ENCODE results near the gene CENPS.
"Not testable (repeated sequence)": the region's sequence is repeated elsewhere in the genome, so short reads cannot be mapped to it uniquely, and the experiment has no call there.

Gene CENPS

GRCh38 chr1:10456661-10457060, 26.4 kb downstream of the CENPS start:
- no peak for DNase-seq

GRCh38 chr1:10457462-10457861, 27.2 kb downstream of the CENPS start:
- DNase-seq, result not testable (repeated sequence)

GRCh38 chr1:10457875-10458274, 27.6 kb downstream of the CENPS start:
- no peak for DNase-seq

GRCh38 chr1:10459184-10459583, 29.0 kb downstream of the CENPS start:
- no peak for DNase-seq

DNA sequence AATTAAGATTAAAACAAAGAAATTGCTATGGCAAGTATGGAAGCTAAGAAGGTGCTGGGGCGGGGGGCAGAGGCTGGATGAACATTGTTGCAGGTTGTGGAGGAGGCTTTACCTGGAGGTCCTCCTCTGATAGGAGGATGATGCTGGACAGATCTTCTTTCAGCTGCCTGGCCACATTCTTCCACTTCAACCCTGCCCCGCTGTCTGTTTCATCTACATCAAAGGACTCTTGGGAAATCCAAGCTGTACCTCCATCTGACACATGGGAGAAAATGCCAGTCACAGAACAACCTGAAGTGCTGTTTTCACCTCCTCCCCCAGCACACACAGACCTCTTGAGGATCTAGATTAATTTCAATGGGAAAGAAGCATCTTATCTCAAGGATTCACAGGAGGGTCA, 36.8 kb downstream of the CENPS start:
- DNase-seq, result no peak

- no peak for DNase-seq
Measured at GRCh38 chr1:10470043-10470442, 39.8 kb downstream of the CENPS start.

DNA sequence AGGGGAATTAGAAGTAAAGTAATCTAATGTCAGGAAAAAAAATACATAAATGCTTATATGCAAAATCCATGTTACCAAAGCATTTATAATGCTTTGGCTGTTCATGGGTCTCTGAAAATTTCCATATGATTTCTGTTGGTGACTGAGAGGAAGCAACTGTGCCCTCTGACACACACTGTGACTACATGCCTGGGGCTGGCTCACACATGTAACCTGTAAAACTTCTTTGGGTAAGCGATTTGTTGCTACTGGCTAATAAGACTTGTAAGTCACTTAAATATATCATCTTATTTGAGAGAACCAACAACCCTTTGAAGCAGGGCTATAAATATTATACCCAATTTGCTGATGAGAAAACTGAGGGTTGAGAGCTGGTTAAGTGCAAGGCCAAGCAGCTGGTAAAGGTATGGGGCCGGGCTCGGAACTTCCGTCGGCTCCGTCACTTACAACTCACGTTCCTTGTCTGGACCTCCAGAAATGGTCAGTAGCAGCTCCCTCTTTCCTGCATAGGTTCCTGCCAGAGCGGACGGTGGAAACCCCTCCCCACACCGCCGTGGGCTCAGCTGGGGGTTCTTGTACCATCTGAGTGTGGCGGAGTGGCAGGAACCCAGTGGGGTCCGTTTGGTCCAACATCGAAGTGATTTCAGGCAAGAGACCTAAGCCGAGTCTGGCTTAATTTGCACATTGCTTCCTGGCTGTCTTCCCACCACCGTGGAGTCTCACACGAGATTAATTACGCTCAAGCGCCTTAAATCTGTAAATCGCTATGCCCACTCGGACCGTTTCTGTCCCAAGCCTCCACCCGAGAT, 41.4 kb downstream of the CENPS start:
- DNase-seq, result no peak

DNA sequence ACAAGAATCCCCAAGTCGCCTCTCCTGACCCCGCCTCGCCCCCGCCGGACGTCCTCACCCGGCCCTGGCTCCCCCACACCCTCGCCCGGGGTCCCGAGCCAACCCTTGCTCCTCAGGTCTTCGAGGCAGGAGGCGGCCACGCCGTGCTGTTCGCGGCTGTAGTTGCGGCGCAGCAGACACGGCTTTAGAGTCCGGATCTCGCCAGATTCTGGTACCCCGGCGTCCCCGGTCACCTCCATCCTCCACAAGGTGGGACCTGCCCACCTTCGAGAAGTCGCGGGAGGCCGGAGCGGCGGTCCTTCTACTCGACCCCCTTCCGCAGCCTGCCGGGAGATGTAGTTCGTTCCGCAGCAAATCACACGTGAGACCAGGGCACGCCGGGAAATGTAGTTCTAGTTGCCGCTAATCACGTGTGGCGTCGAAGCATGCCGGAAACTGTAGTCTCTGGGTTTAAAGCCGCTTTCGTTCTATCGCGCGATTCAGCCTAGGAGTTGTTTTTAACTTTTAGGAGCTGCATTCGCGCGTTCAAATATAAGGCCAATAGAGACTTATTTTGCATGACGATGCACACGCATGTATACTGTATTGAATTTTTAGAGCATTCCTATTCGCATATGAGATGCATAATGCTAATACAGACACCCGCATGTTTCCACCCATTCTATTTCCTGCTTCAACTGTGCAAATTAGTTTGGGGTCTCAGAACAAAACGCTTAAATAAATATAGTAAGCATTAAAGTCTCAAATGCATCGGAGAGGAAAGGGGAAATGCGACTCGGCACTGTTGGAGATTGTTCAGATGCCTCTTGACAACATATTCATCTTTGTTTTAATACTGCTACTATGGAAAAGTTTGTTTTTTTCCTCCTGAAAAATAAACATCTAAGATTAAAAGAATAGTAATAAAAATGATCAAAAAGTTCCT, 42.2 kb downstream of the CENPS start, which contains the start of gene DFFA:
Gene DFFA, minus strand, starts transcription at position 310 of the 925 bp plus-strand sequence. Its CDS starts 71 bp downstream, at position 239.
- DNase-seq, result peak; percentile 87

DNA sequence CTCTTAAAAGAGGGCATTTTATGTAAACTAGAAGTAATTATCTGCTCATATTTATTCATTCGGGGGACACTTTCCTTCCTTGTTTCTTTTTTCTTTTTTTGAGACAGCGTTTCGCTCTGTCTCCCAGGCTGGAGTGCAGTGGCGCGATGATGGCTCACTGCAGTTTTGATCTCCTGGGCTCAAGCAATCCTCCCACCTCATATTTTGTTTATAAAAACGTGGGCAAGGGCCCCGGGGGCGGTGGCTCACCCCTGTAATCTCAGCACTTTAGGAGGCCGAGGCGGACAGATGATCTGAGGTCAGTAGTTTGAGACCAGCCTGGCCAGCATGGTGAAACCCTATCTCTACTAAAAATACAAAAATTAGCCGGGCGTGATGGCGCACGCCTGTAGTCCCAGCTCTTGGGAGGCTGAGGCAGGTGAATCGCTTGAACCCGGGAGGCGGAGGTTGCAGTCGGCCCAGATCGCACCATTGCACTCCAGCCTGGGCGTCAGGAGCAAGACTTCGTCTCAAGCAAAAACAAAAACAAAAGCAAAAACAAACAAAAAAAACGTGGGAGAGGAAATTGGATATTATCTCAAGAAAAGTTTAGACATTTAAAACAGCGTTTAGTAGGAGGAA, 43.0 kb downstream of the CENPS start:
- DNase-seq, result no peak

DNA sequence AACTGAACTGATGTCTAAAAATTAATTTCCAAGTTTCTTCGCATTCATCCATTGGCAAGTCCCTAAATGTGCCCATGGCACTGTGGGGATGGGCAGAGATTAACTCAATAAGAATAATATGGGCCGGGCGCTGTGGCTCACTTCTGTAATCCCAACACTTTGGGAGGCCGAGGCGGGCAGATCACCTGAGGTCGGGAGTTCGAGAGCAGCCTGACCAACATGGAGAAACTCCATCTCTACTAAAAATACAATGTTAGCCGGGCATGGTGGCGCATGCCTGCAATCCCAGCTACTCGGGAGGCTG, 44.0 kb downstream of the CENPS start:
- not testable (repeated sequence) for DNase-seq

DNA sequence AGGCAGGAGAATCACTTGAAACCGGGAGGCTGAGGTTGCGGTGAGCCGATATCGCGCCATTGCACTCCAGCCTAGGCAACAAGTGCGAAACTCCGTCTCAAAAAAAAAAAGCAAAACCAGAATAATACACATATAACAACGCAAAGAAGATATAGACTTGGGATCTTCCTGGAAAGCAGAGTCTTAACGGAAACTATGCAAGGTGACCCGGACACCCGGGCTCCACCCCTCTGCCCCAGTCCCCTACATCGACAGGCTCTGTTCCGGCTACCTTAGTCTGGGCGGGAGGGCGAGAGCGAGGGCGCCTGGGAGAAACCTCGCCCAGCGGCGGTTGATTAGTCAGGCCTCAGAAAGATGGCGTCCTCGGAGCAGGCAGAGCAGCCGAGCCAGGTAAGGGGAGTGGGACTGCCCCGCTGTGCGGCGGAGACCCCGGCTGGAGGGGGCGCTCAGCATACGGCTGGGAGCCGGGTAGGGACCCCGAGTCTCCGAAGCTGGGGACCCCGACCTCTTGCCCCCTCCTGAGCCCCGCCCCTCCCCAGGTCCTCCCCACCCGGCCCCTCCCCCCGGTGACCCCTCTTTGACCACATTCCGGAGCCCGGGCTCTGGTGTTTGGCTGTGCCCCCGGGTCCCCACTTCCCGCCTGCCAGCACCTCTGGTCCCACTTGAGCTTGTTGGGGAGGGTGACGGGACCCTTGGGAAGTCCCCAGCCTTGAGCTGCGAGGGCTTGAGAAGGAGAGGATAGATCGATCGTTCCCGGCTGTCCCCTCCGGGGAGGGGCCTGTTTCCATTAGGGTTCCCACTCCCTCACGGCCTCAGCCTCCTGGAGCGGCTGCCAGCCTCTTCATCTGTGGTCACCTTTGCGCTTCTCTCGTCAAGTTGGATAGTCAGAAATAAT, 44.6 kb downstream of the CENPS start, which contains the start of gene PEX14:
Gene PEX14, plus strand, starts transcription at position 338 of the 895 bp plus-strand sequence. Its CDS starts 17 bp downstream, at position 355.
- peak; percentile 79 for DNase-seq

DNA sequence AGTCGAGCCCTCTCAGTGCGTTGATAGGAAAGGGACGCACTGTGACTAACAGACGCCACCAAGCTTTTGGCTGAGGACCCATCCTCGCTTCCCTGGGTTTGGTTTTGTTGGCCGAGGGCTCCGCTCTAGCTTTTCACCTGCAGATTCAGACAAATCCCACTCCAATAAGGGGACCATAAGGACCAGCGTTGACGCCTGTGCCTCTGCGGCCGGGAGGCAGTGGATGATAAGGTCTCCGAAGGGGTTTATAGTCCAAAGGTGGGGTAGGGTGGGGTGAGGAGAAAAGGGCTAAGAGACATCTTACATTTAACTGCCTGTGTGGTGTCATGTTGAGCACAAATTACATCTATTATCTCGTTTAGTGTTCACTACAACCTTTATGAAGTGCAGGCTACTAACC, 45.3 kb downstream of the CENPS start:
- DNase-seq, result no peak

GRCh38 chr1:10479296-10479695, 49.1 kb downstream of the CENPS start:
- DNase-seq, result no peak

- DNase-seq, result no peak
Measured at GRCh38 chr1:10480614-10481013, 50.4 kb downstream of the CENPS start.

GRCh38 chr1:10484521-10484920, 54.3 kb downstream of the CENPS start:
- no peak for DNase-seq

- DNase-seq, result no peak
Measured at GRCh38 chr1:10489291-10490055, 59.2 kb downstream of the CENPS start.

- no peak for DNase-seq
Measured at GRCh38 chr1:10490286-10490970, 60.2 kb downstream of the CENPS start.
